ENCODE data around the gene HEATR5A. TPM values are rescaled to one million over a fixed set of nuclear protein-coding genes. Genes with fewer than 3 reads are reported as not detected.

Gene HEATR5A
- total RNA-seq, 4 donors from 2014 or later = 24.3 to 134 (median 34.9) TPM

- Histone ChIP-seq H3K36me3 (peaks cover 0 to 38% (median 0%) of the 10 kb centered on the region in 3 donors), H3K27me3 (no peaks in the 10 kb centered on the region), H3K4me3 (no peak overlapping the region), H3K27ac (no peak overlapping the region), H3K9me3 (no peaks in the 10 kb centered on the region), H3K4me1 (no peaks in the 10 kb centered on the region)
- no peak for DNase-seq
- TF ChIP-seq CTCF (IDR thresholded peaks at IDR 0.05) (no peak), POLR2A (IDR thresholded peaks at IDR 0.05) (no peak)
Observed at GRCh38 chr14:31300296-31300695, 120.1 kb downstream of the HEATR5A start.

GRCh38 chr14:31297701-31298344 is 122.5 kb downstream of the HEATR5A start:
- H3K27me3 ChIP-seq = no peaks in the 10 kb centered on the region
- H3K9me3 ChIP-seq = no peaks in the 10 kb centered on the region
- TF ChIP-seq POLR2A (IDR thresholded peaks at IDR 0.05) (no peak), CTCF (IDR thresholded peaks at IDR 0.05) (no peak)
- H3K4me3 ChIP-seq = no peak overlapping the region
- no peak for DNase-seq
- peaks cover 0 to 31% (median 0%) of the 10 kb centered on the region in 3 donors for H3K36me3 ChIP-seq
- no peaks in the 10 kb centered on the region for H3K4me1 ChIP-seq
- no peak overlapping the region for H3K27ac ChIP-seq

- Histone ChIP-seq H3K9me3 (no peaks in the 10 kb centered on the region), H3K27ac (no peak overlapping the region), H3K4me1 (no peaks in the 10 kb centered on the region), H3K36me3 (peaks cover 0 to 29% (median 0%) of the 10 kb centered on the region in 3 donors), H3K4me3 (no peak overlapping the region), H3K27me3 (no peaks in the 10 kb centered on the region)
- no peak for TF ChIP-seq CTCF (IDR thresholded peaks at IDR 0.05)
- no peak for DNase-seq
Observed at GRCh38 chr14:31297112-31297511, 123.2 kb downstream of the HEATR5A start.

- TF ChIP-seq CTCF (IDR thresholded peaks at IDR 0.05) = no peak
- no peak for TF ChIP-seq POLR2A (IDR thresholded peaks at IDR 0.05)
- no peaks in the 10 kb centered on the region for H3K4me1 ChIP-seq
- H3K36me3 ChIP-seq = peaks cover 0 to 6% (median 0%) of the 10 kb centered on the region in 3 donors
- DNase-seq = no peak
- no peak overlapping the region for H3K4me3 ChIP-seq
- no peak overlapping the region for H3K27ac ChIP-seq
- H3K9me3 ChIP-seq = no peaks in the 10 kb centered on the region
- no peaks in the 10 kb centered on the region for H3K27me3 ChIP-seq
Observed at GRCh38 chr14:31294746-31295405, 125.5 kb downstream of the HEATR5A start.

GRCh38 chr14:31292937-31293616 is 127.3 kb downstream of the HEATR5A start:
- no peaks in the 10 kb centered on the region for H3K9me3 ChIP-seq
- no peak overlapping the region for H3K27ac ChIP-seq
- peaks cover 0 to 5% (median 0%) of the 10 kb centered on the region in 3 donors for H3K36me3 ChIP-seq
- H3K4me3 ChIP-seq = no peak overlapping the region
- H3K4me1 ChIP-seq = no peaks in the 10 kb centered on the region
- no peaks in the 10 kb centered on the region for H3K27me3 ChIP-seq
- no peak for DNase-seq
- TF ChIP-seq POLR2A (IDR thresholded peaks at IDR 0.05) = no peak
- no peak for TF ChIP-seq CTCF (IDR thresholded peaks at IDR 0.05)

All from Peyer's patch (tissue), 4 donors.